Measurements from ENCODE around the gene PEF1.

GRCh38 chr1:31642897-31643296 is 1.8 kb downstream of the PEF1 start:
- TF ChIP-seq CTCF (IDR thresholded peaks at IDR 0.05; ENCODE audit: poor library complexity), result no peak
- TF ChIP-seq EZH2 (IDR thresholded peaks at IDR 0.05; ENCODE audit: borderline replicate concordance), result no peak
